Measurements from ENCODE around the gene APOA5.

- TF ChIP-seq POLR2A (IDR thresholded peaks at IDR 0.05; ENCODE audit: low read depth, low read length) (no peak), CTCF (IDR thresholded peaks at IDR 0.05; ENCODE audit: extremely low read depth in 1 of 2, insufficient read depth in 1 of 2, low read depth in 1 of 2, low read length in 2 of 2) (no peak), POLR2AphosphoS5 (IDR thresholded peaks at IDR 0.05; ENCODE audit: insufficient read depth, low read depth, low read length) (no peak), JUN (IDR thresholded peaks at IDR 0.05; ENCODE audit: borderline replicate concordance, insufficient read depth, insufficient read length, low read depth) (no peak)
Observed at GRCh38 chr11:116778556-116778955, 13.1 kb downstream of the APOA5 start.
